HepG2 (cell line): ENCODE data around the gene CHIC2. TPM values are rescaled to one million over a fixed set of nuclear protein-coding genes. Genes with fewer than 3 reads are reported as not detected.
A peak's percentile ranks its signal among the peaks of the same experiment; 100 is the strongest.

Source experiments
- ATAC-seq: fragments of 200-7000 bp; cut with Tn5 transposase; 3 replicates; pipeline ENCODE4 v1.9.1; 2020; ENCODE audit warnings: mild to moderate bottlenecking, moderate library complexity
- BruUV-seq: library from RNA; stranded (reverse); fragments of 400-500 nt; replicated peaks from 2 replicates; lab custom pipeline; 2021; lab: Mats Ljungman, UMichigan
- CTCF ChIA-PET: fragments of 300-600 bp; formaldehyde crosslinking; extraction: SDS; loops from one replicate; lab custom pipeline; 2021; ENCODE audit warnings: low total read pairs, inconsistent platforms, low intra/inter-chr PET ratio; lab: Yijun Ruan, JAX
- POLR2A ChIA-PET: fragments of 350-600 bp; sonication (Branson Sonifier 250); formaldehyde crosslinking; loops from one replicate; lab custom pipeline; 2020; ENCODE audit warnings: antibody characterized with exemption, inconsistent platforms; lab: Yijun Ruan, JAX
- DNase-seq: peaks from one replicate; pipeline ENCODE4 v3.0.0-alpha.2; 2015; ENCODE audit warnings: low spot score
- FAIRE-seq: peaks from 3 replicates; lab custom pipeline; 2011; peaks lifted over from hg19 to GRCh38; lab: Jason Lieb, UNC
- H2AFZ ChIP-seq: one replicate; pipeline ENCODE4 v1.6.1; 2011; ENCODE audit warnings: low read length, inconsistent platforms
- H3K27ac ChIP-seq: fragments of 300-600 bp; 3 replicates; pipeline ENCODE4 v1.8.0; 2011; ENCODE audit warnings: mixed run types, mild to moderate bottlenecking, mixed read lengths, low read length, inconsistent platforms; ENCODE audit not compliant: insufficient read depth; ENCODE audit errors: extremely low read length
- H3K27me3 ChIP-seq, 2 experiments: fragments of 200-600 bp in 1 of 2; 2 replicates in 1 of 2; 3 replicates in 1 of 2; pipeline versions ENCODE4 v1.6.0 to v1.8.0; 2011; ENCODE audit warnings: low read length in 2 of 2, mild to moderate bottlenecking in 2 of 2, moderate library complexity in 2 of 2, inconsistent platforms in 1 of 2; ENCODE audit not compliant: insufficient read depth in 2 of 2, control insufficient read depth in 1 of 2
- H3K36me3 ChIP-seq, 2 experiments: fragments of 200-600 bp in 1 of 2; replicated peaks in 1 of 2; 2 replicates in 1 of 2; 3 replicates in 1 of 2; pipeline versions ENCODE4 v1.5.1 to v1.8.0; 2011; ENCODE audit warnings: low read length in 2 of 2, inconsistent platforms in 1 of 2; ENCODE audit not compliant: insufficient read depth in 2 of 2, control insufficient read depth in 1 of 2
- H3K4me1 ChIP-seq: 2 replicates; pipeline ENCODE4 v1.5.1; 2012; ENCODE audit warnings: low read length, inconsistent platforms; ENCODE audit not compliant: insufficient read depth
- H3K4me2 ChIP-seq: 2 replicates; pipeline ENCODE4 v1.6.0; 2011; ENCODE audit warnings: low read depth, low read length, inconsistent platforms
- H3K4me3 ChIP-seq, 3 experiments: fragments of 200-600 bp in 1 of 3; sonication (generic), shearing (Covaris generic) in 1 of 3; replicated peaks in 1 of 3; 2 replicates each; pipeline ENCODE4 v1.5.1; 2011 to 2016; ENCODE audit warnings: low read length in 3 of 3, inconsistent platforms in 2 of 3, low read depth in 2 of 3, mild to moderate bottlenecking in 2 of 3, control low read depth in 1 of 3, mixed read lengths in 1 of 3; ENCODE audit not compliant: insufficient read depth in 1 of 3
- H3K79me2 ChIP-seq: one replicate; pipeline ENCODE4 v1.6.1; 2011; ENCODE audit warnings: low read length, inconsistent platforms; ENCODE audit not compliant: insufficient read depth
- H3K9ac ChIP-seq: 2 replicates; pipeline ENCODE4 v1.6.0; 2011; ENCODE audit warnings: mild to moderate bottlenecking, low read depth, low read length, inconsistent platforms; ENCODE audit not compliant: insufficient read depth
- H3K9me3 ChIP-seq: 2 replicates; pipeline ENCODE4 v1.5.1; 2012; ENCODE audit warnings: mild to moderate bottlenecking, low read length
- H4K20me1 ChIP-seq: 2 replicates; pipeline ENCODE4 v1.6.0; 2011; ENCODE audit warnings: inconsistent platforms, mild to moderate bottlenecking, low read length, moderate library complexity; ENCODE audit not compliant: insufficient read depth
- ZGPAT ChIP-seq: IDR thresholded peaks from 2 replicates; pipeline ENCODE4 v1.6.1; 2016; ENCODE audit warnings: mild to moderate bottlenecking
- ZMAT3 ChIP-seq: sonication (generic); formaldehyde crosslinking; conservative IDR thresholded peaks from 2 replicates; pipeline ENCODE4 v1.7.0; 2021; ENCODE audit warnings: missing genetic modification reagents
- ZNF75D ChIP-seq: sonication (generic); formaldehyde crosslinking; IDR thresholded peaks from 2 replicates; pipeline ENCODE4 v1.8.1; 2023; ENCODE audit warnings: missing genetic modification reagents, mild to moderate bottlenecking, borderline replicate concordance
- WGBS: methylation state at CpG from one replicate; pipeline ENCODE4 v1.1.6; 2017; ENCODE audit warnings: low lambda C conversion rate; 5-methylcytosine and 5-hydroxymethylcytosine counted together
- in situ Hi-C: cut with HindIII; loops from 2 replicates; pipeline ENCODE4 v1.10.0; 2017; ENCODE audit warnings: low pct_unique_long_range_greater_than_20kb; ENCODE audit not compliant: extremely low pct_ligation_motif_present
- intact Hi-C: fragments of 100-400 bp; cut with micrococcal nuclease; formaldehyde crosslinking; loops from one replicate; pipeline ENCODE4 v1.10.0; 2022; ENCODE audit not compliant: unreplicated experiment
- polyA plus RNA-seq, 8 experiments: library from polyadenylated mRNA; depleted of rRNA in 3 of 8; stranded (reverse) in 7 of 8; unstranded in 1 of 8; fragments of >200 nt; fragmentation: Illumina TruSeq in 4 of 8; extraction: Trizol in 4 of 8; gene quantifications; 2 replicates each; pipeline versions ENCODE4 v1.2.1 to v1.2.3, GENCODE V29; 2011 to 2016; ENCODE audit warnings: low read depth in 4 of 8, missing spikeins in 1 of 8, mixed read lengths in 1 of 8; ENCODE audit not compliant: insufficient read depth in 1 of 8
- total RNA-seq, 5 experiments: library from RNA; depleted of rRNA; stranded (reverse); fragments of >200 nt; fragmentation: Illumina TruSeq; extraction: Trizol; gene quantifications; 2 replicates each; pipeline ENCODE4 v1.2.3, GENCODE V29; 2016; ENCODE audit warnings: low read depth in 1 of 5
- TF ChIP-seq, protein P1 (sequence below): sonication (generic); formaldehyde crosslinking; IDR thresholded peaks from 2 replicates; pipeline ENCODE4 v1.4.0; 2020; ENCODE audit warnings: missing genetic modification reagents
- TF ChIP-seq, protein P2 (sequence below): IDR thresholded peaks from 2 replicates; pipeline ENCODE4 v1.4.0; 2020; ENCODE audit warnings: mild to moderate bottlenecking, missing genetic modification reagents

The CHIC2 gene
- total and polyA plus RNA-seq, 2 of the 13 experiments (the other 11 are each of a cell fraction or from before 2014, with no cell fraction given), result 10.0 to 17.2 TPM

GRCh38 chr4:54062392-54062791 is 2.0 kb downstream of the CHIC2 start:
- Histone ChIP-seq H3K27ac (peak overlapping the region; percentile 85), H3K4me1 (peaks cover 64% of the 10 kb centered on the region), H3K9me3 (no peaks in the 10 kb centered on the region)
- ATAC-seq, result no peak
- TF ChIP-seq ZNF75D (CRISPR knock-in tag), result no peak
- TF ChIP-seq, all 625 proteins: peak for 0
- Histone ChIP-seq H3K79me2 (peaks cover 68% of the 10 kb centered on the region), H3K9ac (peak overlapping the region; percentile 94; the same call in 1 of the 2 replicates), H4K20me1 (peaks cover 43% of the 10 kb centered on the region; the same call in 1 of the 2 replicates), H2AFZ (no peak overlapping the region), H3K27me3 (no peaks in the 10 kb centered on the region; a peak in 1 of 5 replicates), H3K4me2 (peak overlapping the region; percentile 76), H3K36me3 (no peaks in the 10 kb centered on the region), H3K4me3 (peak overlapping the region; percentile 89 to 96 (median 95))
- DNase-seq, result no peak
- CTCF ChIA-PET, result no interaction called here
- BruUV-seq, result no TSS peak
- in situ Hi-C loops (no loop called here), intact Hi-C loops (loop anchor here (5.0 kb wide), 1 partner anchor 155 kb away; no protein-coding TSS in a partner anchor)
- WGBS, result 43% methylated on average over 3 of the region's 3 CpGs
- FAIRE-seq, result no peak
- POLR2A ChIA-PET, result interaction anchor here (0.8 to 2.5 kb wide), 3 partner anchors 8 to 29 kb away, joined by 3 to 18 read pairs (median 5); no protein-coding TSS in a partner anchor

DNA sequence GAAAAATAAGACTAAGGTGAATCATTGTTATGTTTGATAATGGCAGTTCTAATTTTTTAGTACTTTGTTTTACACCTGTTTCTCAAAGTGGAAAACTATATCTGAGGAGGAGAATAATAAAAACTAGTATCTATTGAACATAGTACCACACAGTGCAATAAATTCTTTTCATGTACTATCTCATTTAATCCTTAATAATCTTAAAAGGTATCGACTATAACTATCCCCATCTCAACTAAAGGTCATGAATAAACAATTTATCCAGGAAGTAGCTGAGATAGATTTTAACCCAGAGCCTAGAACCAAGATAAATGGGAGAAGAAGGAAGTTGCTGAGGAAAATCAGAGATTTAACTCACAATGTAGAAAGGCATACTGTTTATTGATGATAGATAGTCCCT is 2.5 kb downstream of the CHIC2 start:
- intact Hi-C loops, result loop anchor here (5.0 kb wide), 1 partner anchor 155 kb away; no protein-coding TSS in a partner anchor
- no TSS peak for BruUV-seq
- TF ChIP-seq, protein P1, sequence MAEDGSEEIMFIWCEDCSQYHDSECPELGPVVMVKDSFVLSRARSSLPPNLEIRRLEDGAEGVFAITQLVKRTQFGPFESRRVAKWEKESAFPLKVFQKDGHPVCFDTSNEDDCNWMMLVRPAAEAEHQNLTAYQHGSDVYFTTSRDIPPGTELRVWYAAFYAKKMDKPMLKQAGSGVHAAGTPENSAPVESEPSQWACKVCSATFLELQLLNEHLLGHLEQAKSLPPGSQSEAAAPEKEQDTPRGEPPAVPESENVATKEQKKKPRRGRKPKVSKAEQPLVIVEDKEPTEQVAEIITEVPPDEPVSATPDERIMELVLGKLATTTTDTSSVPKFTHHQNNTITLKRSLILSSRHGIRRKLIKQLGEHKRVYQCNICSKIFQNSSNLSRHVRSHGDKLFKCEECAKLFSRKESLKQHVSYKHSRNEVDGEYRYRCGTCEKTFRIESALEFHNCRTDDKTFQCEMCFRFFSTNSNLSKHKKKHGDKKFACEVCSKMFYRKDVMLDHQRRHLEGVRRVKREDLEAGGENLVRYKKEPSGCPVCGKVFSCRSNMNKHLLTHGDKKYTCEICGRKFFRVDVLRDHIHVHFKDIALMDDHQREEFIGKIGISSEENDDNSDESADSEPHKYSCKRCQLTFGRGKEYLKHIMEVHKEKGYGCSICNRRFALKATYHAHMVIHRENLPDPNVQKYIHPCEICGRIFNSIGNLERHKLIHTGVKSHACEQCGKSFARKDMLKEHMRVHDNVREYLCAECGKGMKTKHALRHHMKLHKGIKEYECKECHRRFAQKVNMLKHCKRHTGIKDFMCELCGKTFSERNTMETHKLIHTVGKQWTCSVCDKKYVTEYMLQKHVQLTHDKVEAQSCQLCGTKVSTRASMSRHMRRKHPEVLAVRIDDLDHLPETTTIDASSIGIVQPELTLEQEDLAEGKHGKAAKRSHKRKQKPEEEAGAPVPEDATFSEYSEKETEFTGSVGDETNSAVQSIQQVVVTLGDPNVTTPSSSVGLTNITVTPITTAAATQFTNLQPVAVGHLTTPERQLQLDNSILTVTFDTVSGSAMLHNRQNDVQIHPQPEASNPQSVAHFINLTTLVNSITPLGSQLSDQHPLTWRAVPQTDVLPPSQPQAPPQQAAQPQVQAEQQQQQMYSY (CRISPR knock-in tag), result no peak
- no peak for TF ChIP-seq ZMAT3 (CRISPR knock-in tag)
- TF ChIP-seq, protein P2, sequence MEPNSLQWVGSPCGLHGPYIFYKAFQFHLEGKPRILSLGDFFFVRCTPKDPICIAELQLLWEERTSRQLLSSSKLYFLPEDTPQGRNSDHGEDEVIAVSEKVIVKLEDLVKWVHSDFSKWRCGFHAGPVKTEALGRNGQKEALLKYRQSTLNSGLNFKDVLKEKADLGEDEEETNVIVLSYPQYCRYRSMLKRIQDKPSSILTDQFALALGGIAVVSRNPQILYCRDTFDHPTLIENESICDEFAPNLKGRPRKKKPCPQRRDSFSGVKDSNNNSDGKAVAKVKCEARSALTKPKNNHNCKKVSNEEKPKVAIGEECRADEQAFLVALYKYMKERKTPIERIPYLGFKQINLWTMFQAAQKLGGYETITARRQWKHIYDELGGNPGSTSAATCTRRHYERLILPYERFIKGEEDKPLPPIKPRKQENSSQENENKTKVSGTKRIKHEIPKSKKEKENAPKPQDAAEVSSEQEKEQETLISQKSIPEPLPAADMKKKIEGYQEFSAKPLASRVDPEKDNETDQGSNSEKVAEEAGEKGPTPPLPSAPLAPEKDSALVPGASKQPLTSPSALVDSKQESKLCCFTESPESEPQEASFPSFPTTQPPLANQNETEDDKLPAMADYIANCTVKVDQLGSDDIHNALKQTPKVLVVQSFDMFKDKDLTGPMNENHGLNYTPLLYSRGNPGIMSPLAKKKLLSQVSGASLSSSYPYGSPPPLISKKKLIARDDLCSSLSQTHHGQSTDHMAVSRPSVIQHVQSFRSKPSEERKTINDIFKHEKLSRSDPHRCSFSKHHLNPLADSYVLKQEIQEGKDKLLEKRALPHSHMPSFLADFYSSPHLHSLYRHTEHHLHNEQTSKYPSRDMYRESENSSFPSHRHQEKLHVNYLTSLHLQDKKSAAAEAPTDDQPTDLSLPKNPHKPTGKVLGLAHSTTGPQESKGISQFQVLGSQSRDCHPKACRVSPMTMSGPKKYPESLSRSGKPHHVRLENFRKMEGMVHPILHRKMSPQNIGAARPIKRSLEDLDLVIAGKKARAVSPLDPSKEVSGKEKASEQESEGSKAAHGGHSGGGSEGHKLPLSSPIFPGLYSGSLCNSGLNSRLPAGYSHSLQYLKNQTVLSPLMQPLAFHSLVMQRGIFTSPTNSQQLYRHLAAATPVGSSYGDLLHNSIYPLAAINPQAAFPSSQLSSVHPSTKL (CRISPR knock-in tag), result no peak
- TF ChIP-seq ZGPAT (CRISPR knock-in tag), result no peak

More for the DNA sequence above, 2.5 kb downstream of the CHIC2 start:
- DNase-seq (no peak), FAIRE-seq (no peak), ATAC-seq (no peak)
- Histone ChIP-seq H3K9ac (no peak overlapping the region; the same call in 1 of the 2 replicates), H2AFZ (no peak overlapping the region), H3K27me3 (no peaks in the 10 kb centered on the region; a peak in 1 of 5 replicates), H3K27ac (no peak overlapping the region), H3K79me2 (peaks cover 73% of the 10 kb centered on the region), H3K4me1 (peaks cover 69% of the 10 kb centered on the region), H3K36me3 (no peaks in the 10 kb centered on the region), H3K4me3 (peak overlapping the region; percentile 38 to 96 (median 40); a peak in 4 of 6 replicates), H3K4me2 (peak overlapping the region; percentile 76), H3K9me3 (no peaks in the 10 kb centered on the region), H4K20me1 (peaks cover 48% of the 10 kb centered on the region; the same call in 1 of the 2 replicates)
- POLR2A ChIA-PET, result interaction anchor here (0.8 to 2.5 kb wide), 2 partner anchors 24 to 29 kb away, joined by 3 to 18 read pairs; no protein-coding TSS in a partner anchor
- 91% methylated on average over 1 of the region's 1 CpG for WGBS
- CTCF ChIA-PET, result no interaction called here
- in situ Hi-C loops, result no loop called here
